Activated naive CD4-positive, alpha-beta T cell treated with anti-CD3 and anti-CD28 coated beads, Interleukin-2, amount 50 U/mL, for 72 hours (primary cell): ENCODE results near the gene MYADML2. TPM values are rescaled to one million over a fixed set of nuclear protein-coding genes. Genes with fewer than 3 reads are reported as not detected.
"Not testable (repeated sequence)": the region's sequence is repeated elsewhere in the genome, so short reads cannot be mapped to it uniquely, and the experiment has no call there.

Experiments used
- ATAC-seq, 2 donors: fragments of 150-1000 bp; cut with Tn5 transposase; 2 replicates each; pipeline ENCODE4 v1.10.0; 2021; ENCODE audit warnings: mild to moderate bottlenecking in 2 of 2, moderate library complexity in 2 of 2
- DNase-seq, 2 donors: peaks; one replicate each; pipeline ENCODE4 v3.0.0; 2021 to 2022; ENCODE audit warnings: low spot score in 2 of 2
- H3K27ac Mint-ChIP-seq, 2 donors: one replicate each; pipeline ENCODE4 v1.8.0; 2022; ENCODE audit warnings: mild to moderate bottlenecking in 2 of 2, mixed read lengths in 2 of 2
- H3K36me3 Mint-ChIP-seq, 2 donors: one replicate each; pipeline ENCODE4 v1.8.0; 2022; ENCODE audit warnings: mixed read lengths in 2 of 2
- H3K9me3 Mint-ChIP-seq, 2 donors: one replicate each; pipeline ENCODE4 v1.8.0; 2022; ENCODE audit warnings: mixed read lengths in 2 of 2
- total RNA-seq, 2 donors: library from RNA; stranded (reverse); gene quantifications; one replicate each; pipeline ENCODE4 v1.2.3, GENCODE V29; 2022

Gene MYADML2
- total RNA-seq, 2 donors from 2014 or later, result not detected

DNA sequence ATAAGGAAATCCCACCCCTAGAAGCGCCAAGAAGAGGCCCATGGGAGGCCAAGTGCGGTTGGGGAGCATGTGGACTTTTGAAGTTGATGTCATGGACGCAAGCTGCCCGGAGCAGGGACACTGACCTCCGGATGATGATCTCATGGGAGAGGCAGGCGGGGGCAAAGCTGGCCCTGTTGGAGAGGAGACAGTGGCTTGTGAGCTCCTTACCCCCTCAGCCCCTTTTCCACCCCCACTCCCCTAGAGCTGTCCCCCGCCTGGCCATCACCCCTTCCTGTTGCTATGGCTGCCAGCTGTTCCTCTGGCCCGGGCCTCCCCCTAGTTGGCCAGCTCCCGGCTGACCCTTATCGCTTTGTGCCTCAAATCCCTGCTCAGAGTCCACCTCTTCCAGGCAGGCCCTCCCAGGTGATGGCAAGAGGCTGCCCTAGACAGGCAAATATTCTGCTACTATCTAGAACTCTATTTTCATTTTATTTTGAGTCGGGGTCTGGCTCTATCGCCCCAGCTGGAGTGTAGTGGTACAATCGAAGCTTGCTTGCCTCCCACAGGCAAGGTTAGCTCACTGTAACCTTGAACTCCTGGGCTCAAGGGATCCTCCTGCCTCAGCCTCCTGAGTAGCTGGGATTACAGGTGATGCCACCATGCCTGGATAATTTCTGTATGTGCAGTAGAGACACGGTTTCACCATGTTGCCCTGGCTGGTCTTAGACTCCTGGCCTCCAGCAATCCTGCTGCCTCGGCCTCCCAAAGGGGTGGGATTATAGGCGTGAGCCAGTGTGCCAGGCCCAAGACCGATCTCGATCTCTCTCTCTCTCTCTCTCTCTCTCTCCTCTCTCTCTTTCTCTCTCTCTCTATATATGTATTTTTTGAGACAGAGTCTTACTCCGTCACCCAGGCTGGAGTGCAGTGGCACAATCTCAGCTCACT lies 7.4 kb upstream of the MYADML2 start:
- DNase-seq, result no peak
- Mint-ChIP-seq H3K27ac (peak overlapping the region in 1 of 2 donors; percentile 84), H3K9me3 (no peaks in the 10 kb centered on the region), H3K36me3 (no peaks in the 10 kb centered on the region)
- no peak for ATAC-seq

DNA sequence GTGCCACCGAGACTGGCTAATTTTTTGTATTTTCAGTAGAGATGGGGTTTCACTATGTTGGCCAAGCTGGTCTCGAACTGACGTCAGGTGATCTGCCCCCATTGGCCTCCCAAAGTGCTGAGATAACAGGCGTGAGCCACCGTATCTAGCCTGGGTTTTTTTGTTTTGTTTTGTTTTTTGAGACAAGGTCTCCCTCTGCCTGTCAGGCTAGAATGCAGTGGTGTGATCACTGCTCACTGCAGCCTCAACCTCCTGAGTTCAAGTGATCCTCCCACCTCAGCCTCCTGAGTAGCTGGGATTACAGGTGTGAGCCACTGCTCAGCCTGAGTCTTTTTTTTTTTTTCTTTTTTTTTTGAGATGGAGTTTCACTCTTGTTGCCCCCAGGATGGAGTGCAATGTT lies 6.4 kb upstream of the MYADML2 start:
- DNase-seq, H3K27ac Mint-ChIP-seq, H3K36me3 Mint-ChIP-seq, H3K9me3 Mint-ChIP-seq, ATAC-seq: not testable (repeated sequence)

DNA sequence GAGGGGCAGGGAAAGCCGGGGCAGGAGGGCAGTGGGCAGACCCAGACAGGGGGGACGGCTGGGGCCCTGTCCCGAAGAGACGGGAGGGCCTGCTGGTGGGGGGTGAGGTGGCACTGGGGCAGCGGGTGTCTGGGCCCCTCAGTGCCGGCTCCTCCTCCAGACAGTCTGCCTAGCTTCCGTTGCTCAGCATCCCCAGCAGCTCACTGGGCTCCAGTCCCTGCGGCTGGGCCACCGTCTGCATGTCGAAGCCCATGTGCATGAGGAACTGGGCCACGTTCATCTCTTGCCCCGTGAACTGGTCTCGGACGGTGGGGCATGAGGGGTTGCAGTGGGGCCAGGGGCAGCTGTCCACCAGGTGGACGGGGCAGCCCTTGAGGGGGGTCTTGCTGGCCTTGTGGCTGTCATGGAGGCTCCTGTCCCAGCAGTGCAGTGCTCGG lies 5.8 kb upstream of the MYADML2 start:
- Mint-ChIP-seq H3K36me3 (no peaks in the 10 kb centered on the region), H3K27ac (no peak overlapping the region), H3K9me3 (no peaks in the 10 kb centered on the region)
- DNase-seq (no peak), ATAC-seq (no peak)

DNA sequence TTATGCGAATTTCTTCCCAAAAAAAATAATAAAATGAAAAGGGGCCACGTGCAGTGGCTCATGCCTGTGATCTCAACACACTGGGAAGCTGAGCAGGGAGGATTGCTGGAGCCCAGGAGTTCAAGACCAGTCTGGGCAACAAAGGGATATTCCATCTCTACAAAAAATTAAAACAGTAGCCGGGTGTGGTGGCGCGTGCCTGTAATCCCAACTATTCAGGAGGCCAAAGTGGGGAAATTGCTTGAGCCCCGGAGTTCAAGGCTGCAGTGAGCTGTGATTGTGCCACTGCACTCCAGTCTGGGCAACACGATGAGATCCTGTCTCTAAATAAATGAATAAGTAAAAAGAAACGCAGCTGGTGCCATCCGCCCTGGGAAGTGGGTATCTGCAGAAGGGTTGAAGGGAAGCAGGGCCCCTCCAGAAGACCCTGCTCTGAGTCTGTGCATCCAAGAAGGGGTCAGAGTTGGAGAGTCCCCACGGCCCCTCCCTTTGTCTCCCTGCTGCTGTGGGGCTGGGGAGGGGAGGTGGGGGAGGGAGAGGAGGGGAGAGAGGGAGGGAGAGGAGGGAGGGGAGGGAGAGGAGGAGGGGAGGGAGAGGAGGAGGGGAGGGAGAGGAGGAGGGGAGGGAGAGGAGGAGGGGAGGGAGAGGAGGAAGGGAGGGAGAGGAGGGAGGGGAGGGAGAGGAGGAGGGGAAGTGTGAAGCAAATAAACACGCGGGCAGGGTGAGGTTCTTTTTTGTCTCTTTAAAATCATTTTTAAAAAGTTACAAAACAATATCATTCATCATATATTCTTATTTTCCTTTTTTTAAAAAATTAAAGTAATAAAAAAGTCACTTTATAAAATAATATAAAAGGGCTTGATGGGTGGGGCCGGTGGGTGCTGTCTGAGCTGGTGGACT lies 5.0 kb upstream of the MYADML2 start:
- ATAC-seq (no peak), DNase-seq (no peak)
- Mint-ChIP-seq H3K9me3 (no peaks in the 10 kb centered on the region), H3K27ac (no peak overlapping the region), H3K36me3 (no peaks in the 10 kb centered on the region)

DNA sequence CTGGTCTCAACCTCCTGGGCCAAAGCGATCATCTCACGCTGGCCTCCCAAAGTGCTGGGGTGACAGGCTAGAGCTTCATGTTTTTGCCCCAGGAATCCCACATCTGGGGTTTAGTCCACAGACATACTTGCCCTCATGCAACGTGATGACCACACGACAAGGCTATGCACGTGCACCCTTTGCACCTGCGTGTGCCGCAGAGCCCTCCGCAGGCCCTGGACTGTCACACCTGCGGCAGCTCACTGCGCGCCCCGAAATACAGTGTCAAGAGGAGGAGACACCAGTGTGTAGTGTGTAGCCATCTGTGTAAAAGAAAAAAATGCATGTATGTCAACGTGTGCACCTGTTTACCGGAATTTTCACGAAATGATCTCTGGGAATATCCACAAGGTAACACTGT lies 3.5 kb upstream of the MYADML2 start:
- Mint-ChIP-seq H3K27ac (no peak overlapping the region), H3K36me3 (no peaks in the 10 kb centered on the region), H3K9me3 (no peaks in the 10 kb centered on the region)
- ATAC-seq (no peak), DNase-seq (no peak)

DNA sequence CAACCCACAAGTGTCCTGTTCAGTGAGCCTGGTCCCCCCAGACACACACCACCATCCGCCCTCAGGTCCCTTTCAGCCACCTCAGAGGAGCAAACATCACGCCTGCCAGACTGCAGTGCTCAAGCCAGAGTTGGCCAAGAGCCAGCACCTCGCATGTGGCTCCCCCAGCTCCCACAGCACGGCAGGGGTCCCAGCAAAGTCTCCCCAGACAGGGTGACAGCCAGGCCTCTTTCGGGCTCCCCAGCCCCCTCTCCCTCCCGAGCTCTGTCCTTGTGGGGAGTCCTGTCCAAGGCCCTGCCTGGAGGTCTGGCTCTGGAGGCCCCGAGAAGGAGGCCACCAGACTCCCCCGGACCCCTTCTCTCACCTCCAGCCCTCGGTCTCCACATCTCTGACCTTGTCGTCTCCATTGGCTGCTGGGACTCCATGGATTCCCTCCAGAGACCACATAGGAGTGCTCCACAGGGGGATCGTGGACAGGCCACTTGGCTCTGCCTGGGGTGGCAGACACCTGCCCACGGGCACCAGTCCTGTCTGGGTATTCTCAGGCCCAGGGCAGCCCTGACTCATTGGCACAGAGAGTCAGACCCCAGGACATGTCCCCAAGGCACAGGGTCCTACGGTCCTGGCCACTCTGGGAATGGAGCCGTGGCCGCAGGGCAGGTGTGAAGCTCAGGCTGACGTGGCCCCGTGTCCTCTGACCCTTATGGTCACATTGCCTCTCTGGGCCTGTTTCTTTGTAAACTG lies 1.8 kb upstream of the MYADML2 start:
- Mint-ChIP-seq H3K9me3 (no peaks in the 10 kb centered on the region), H3K36me3 (no peaks in the 10 kb centered on the region), H3K27ac (no peak overlapping the region)
- DNase-seq, result no peak
- no peak for ATAC-seq

DNA sequence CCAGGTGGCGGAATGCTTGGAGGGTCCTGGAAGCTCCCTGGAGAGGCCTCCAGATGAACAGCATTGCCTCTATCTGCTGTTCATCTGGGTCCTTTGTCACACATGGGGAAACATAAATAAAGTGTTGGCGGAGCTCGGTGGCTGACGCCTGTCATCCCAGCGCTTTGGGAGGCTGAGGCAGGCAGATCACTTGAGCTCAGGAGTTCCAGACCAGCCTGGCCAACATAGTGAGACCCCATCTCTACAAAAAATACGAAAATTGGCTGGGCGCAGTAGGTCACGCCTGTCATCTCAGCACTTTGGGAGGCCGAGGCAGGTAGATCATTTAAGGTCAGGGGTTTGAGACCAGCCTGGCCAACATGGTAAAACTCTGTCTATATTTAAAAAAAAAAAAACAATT lies 2.2 kb downstream of the MYADML2 start:
- no peak overlapping the region for H3K27ac Mint-ChIP-seq
- ATAC-seq, result no peak
- no peak for DNase-seq
- H3K9me3 Mint-ChIP-seq, result no peaks in the 10 kb centered on the region
- no peaks in the 10 kb centered on the region for H3K36me3 Mint-ChIP-seq

DNA sequence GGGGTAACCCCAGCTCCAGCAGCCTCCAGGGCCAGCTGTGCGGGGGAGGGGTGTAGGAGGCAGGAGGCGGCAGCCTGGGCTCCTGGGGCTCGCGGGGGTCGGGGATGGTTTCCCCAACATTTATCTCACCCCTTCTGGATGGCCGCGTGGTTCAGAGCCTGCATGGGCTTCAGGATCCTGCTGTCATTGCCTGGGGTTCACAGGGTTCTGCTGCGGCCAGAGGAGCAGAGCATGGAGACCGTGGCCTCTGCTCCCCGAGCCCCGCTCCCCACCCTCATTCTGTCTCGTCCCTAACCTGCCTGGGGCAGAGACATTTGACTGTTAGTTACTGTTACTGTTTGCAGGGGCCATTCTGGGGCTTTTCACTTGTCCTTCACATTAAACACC lies 4.9 kb downstream of the MYADML2 start:
- H3K36me3 Mint-ChIP-seq, result no peaks in the 10 kb centered on the region
- DNase-seq (no peak), ATAC-seq (no peak)
- H3K27ac Mint-ChIP-seq, result no peak overlapping the region
- H3K9me3 Mint-ChIP-seq, result no peaks in the 10 kb centered on the region

DNA sequence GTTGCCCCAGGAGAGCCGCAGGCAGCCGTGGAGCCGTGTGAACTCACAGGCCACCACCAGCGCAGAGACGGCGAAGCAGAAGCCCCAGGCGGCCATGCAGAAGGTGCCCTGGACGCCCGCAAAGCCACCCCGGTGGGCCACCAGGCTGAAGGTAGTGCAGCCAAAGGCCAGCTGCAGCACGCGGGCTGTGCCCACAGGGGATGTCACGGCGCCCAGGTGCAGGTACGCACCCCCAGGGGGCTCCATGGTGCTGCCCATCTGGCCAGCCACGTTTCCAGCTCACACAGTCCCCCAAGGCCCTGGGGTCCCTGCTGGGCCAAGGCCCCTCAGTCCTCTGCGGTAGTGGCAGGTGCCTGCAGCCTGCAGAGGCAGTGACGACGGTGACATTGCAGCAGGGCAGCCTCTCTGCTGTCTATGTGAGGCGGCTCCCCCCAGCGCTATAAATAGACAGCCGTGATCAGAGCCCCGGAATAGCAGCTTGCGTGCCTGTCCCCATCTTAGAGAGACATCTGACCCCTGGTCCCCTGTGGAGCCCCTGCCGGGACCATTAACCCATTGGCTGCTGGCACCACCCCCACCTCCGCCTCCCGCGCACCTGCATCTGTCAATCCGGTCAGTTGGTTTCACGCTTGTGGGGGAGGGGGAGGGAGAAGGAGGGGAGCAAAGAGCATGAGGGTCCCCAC lies 5.4 kb downstream of the MYADML2 start:
- H3K9me3 Mint-ChIP-seq, result no peaks in the 10 kb centered on the region
- H3K27ac Mint-ChIP-seq, result no peak overlapping the region
- H3K36me3 Mint-ChIP-seq, result no peaks in the 10 kb centered on the region
- DNase-seq (no peak), ATAC-seq (no peak)

DNA sequence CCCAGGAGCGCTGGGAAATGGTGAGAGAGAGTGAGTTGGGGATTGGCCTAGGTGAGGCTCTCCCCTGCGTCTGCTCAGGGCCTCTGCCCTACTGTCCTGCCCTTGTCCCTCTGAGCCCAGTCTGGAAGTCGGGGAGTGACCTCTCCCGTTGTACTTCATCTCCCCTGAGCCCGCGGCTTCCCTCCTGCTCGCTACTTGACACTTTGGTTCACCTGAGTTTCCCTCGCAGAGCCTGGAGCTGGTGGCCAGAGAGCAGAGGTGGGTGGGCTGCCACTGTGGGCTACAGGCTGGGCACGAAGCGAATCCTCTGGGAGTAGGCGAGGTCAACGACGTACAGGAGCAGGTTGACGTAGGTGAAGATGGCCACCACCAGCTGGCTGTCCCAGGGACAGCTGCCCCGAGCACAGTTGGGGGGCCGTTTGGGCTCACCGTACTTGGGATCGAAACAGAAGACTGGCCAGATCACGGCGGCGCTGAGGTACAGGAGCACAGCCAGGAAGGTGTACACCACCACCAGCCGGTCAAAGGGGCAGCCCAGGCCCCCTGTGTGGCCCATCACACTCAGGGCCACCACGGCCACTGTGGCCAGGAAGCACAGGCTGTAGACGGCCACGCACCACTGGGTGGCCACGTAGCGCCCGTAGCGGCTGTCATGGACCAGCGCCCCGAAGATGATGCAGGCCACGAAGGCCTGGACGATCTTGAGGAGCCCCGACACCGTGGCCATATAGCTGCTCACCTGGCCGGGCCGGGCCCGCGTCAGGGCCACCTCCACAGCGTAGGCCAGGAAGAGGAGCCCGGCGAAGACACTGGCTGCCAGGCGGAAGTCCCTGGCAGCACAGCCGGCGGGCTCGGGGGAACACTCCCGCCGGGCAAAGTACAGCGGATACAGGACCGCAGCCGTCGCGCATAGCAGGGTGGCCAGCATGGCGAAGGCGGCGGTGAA lies 6.2 kb downstream of the MYADML2 start:
- H3K9me3 Mint-ChIP-seq, result no peaks in the 10 kb centered on the region
- ATAC-seq, result no peak
- peaks cover 0 to 3% of the 10 kb centered on the region in 2 donors for H3K36me3 Mint-ChIP-seq
- no peak for DNase-seq
- no peak overlapping the region for H3K27ac Mint-ChIP-seq

DNA sequence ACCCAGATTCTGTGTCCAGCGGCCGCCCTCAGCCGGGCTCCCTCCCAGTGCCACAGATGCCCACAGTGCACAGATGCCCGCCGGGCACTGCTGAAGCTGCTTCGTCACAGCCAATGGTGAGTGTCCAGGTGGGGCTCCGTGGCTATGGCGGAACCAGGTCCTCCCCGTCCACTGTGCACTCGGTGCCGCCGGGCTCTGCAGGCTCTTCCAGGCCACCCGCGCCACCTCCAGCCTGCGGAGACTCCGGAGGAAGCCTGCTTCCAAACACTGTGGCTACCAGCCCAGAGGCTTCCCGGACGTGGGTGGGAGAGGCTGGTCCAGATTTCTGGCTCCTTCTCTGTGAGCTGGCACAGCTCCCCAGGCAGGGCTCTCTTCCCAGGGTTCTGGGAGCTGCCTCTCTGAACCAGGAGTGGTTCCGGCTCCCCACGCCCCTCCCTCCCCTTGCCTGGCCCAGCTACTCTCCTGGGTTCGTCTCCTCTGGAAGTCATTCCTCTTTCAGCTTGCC lies 7.1 kb downstream of the MYADML2 start:
- DNase-seq (no peak), ATAC-seq (no peak)
- Mint-ChIP-seq H3K9me3 (no peaks in the 10 kb centered on the region), H3K36me3 (peaks cover 0 to 6% of the 10 kb centered on the region in 2 donors), H3K27ac (no peak overlapping the region)

DNA sequence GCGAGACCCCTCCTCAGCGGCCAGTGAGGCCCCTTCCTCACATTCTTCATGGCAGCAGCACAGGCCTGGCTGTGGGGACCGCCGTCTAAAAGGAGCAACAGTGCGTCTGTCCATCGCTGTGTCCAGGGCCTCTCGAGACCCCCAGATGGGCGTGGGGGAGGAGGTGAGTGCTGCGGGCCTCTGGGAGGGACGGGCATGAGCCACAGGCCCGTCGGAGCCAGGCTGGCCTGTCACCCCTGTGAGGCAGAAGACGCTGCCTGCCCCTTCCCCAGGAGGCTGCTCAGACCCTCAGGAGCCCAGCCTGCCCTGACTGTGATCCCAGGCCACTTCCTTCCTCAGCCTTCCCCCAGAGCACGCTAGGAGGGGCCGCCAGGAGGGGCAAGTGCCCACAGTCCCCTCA lies 7.8 kb downstream of the MYADML2 start:
- DNase-seq, result no peak
- H3K36me3 Mint-ChIP-seq, result peaks cover under 1 to 6% of the 10 kb centered on the region in 2 donors
- ATAC-seq, result no peak
- H3K27ac Mint-ChIP-seq, result no peak overlapping the region
- no peaks in the 10 kb centered on the region for H3K9me3 Mint-ChIP-seq

DNA sequence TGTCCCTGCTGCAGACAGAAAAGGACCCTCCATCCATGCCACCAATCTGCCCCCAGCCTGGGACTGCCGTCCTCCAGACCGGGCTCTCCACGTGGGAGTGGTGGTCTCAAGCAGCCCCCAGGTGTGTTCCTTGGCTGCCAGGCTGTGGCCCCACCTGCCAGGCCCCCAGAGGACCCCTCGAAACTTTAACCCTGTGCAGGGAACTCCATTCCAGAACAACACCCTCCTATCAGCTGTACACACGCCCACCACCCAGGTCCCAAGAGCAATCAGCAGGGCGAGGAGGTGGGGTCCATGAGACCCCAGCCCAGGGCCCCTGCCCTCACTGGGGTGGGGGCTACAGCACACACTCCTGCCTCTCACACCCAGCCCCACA lies 11.3 kb downstream of the MYADML2 start:
- H3K27ac Mint-ChIP-seq, result peak overlapping the region in 1 of 2 donors; percentile 57
- H3K36me3 Mint-ChIP-seq, result peaks cover 6 to 7% of the 10 kb centered on the region in 2 donors
- ATAC-seq (no peak), DNase-seq (no peak)
- no peaks in the 10 kb centered on the region for H3K9me3 Mint-ChIP-seq

DNA sequence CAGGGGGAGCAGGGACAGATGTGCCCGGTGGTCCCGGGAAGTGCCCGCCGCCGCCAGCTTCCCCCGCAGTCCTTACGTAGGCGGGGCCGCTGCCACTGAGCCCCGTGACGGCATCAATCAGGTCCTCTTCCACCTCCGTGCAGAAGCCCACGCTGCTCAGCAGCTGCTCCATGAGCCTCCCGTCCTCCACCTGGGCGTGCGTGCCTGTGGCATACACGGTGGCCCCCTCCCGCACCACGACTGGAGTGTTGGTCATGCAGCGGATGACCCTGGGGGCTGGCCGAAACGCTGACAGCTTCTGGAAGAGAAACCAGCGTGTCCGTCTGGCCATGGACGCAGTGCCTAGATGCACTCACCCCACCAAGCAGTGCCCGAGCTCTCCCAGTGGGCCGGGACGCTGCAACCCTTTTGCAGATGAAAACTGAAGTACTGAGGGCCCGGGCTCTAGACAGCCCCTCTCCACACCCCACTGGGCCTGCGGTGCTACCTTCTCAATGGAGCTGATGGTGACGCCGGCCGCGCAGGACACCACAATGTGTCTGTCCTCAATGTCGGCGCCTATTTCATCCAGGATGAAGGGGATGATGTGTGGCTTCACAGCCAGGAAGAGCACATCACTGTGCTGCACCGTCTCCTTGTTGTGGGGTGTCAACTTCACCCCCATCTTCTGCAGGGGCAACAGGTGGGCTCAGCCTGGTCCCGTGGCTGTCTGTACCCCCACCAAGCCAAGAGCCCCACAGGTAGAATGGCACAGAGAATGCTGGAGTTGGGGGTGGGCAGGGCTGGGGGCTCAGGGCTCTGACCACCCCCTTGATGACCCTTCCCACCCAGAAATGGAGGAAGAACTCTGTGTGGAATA lies 12.0 kb downstream of the MYADML2 start:
- Mint-ChIP-seq H3K9me3 (no peaks in the 10 kb centered on the region), H3K36me3 (peaks cover 6 to 7% of the 10 kb centered on the region in 2 donors), H3K27ac (peak overlapping the region in 1 of 2 donors; percentile 57)
- DNase-seq (no peak), ATAC-seq (no peak)
